T-helper 17 cell (primary cell): ENCODE data around the gene DNAJC22. TPM values are rescaled to one million over a fixed set of nuclear protein-coding genes. Genes with fewer than 3 reads are reported as not detected.
"Not testable (repeated sequence)": the region's sequence is repeated elsewhere in the genome, so short reads cannot be mapped to it uniquely, and the experiment has no call there.

Source experiments
- ATAC-seq: fragments of 150-1000 bp; cut with Tn5 transposase; 2 replicates; pipeline ENCODE4 v1.10.0; 2021; ENCODE audit warnings: mild to moderate bottlenecking, moderate library complexity
- DNase-seq, 3 donors: peaks; one replicate each; pipeline versions ENCODE4 v3.0.0 to v3.0.0-alpha.2; 2020 to 2021
- H3K9me3 ChIP-seq: one replicate; pipeline ENCODE4 v1.7.0; 2013; ENCODE audit warnings: low read length, mild to moderate bottlenecking; ENCODE audit not compliant: control insufficient read depth, poor library complexity, severe bottlenecking
- H3K27ac Mint-ChIP-seq: one replicate; pipeline ENCODE4 v1.8.0; 2022; ENCODE audit warnings: mild to moderate bottlenecking, moderate library complexity, mixed read lengths
- H3K27me3 Mint-ChIP-seq: one replicate; pipeline ENCODE4 v1.8.0; 2022; ENCODE audit warnings: mixed read lengths
- H3K36me3 Mint-ChIP-seq: one replicate; pipeline ENCODE4 v1.8.0; 2022; ENCODE audit warnings: low read depth, mixed read lengths
- H3K4me1 Mint-ChIP-seq: one replicate; pipeline ENCODE4 v1.8.0; 2022; ENCODE audit warnings: mild to moderate bottlenecking, mixed read lengths
- H3K4me3 Mint-ChIP-seq: one replicate; pipeline ENCODE4 v1.8.0; 2022; ENCODE audit warnings: mild to moderate bottlenecking, moderate library complexity, mixed read lengths
- total RNA-seq, 4 donors: library from RNA in 2 of 4; stranded (reverse) in 2 of 4; gene quantifications; one replicate each; pipeline ENCODE4 v1.2.3 and lab custom pipeline; 2022 to 2026

The DNAJC22 gene
- total RNA-seq, 2 donors from 2014 or later = not detected

DNA sequence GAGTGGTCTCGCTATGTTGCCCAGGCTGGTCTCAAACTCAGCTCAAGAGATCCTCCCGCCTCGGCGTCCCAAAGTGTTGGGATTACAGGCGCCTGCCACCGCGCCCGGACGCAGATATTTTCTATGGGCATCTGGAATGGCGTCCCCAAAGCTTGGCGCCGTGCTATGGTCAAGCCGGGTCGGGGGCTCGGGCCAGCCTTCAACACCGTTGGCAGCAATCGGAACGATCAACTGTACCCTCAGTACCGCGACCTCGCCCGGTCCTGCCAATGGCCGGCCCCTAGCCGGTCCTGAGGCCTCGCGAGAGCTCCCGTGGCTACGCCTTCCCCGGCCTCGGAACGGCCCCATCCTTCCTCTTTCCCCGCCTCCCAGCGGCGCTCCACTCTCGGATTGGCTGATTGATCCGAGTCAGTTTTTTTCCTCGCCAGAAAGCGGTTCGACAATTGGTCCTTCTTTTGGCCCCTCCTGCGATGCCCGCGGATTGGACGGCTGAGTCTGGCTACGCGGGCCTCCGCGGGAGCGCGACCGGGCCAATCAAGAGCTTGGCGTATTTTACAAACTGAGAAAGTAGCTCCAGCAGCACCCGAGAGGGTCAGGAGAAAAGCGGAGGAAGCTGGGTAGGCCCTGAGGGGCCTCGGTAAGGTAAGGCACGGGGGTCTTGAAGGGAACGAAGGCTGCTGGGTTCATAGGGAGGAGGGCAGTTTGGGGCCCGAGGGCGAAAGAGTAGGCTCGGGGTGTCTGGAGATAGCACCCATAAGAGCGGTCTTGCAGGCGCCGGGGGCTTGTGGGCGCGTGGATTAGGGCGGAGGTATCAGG is 23.8 kb upstream of the DNAJC22 start, which contains the start of gene TROAP:
TSS of gene TROAP (plus strand) at position 548 of the 816 bp plus-strand sequence. CDS start 354 bp downstream, outside the sequence.
- no peaks in the 10 kb centered on the region for H3K9me3 ChIP-seq
- Mint-ChIP-seq H3K4me1 (peaks cover 18% of the 10 kb centered on the region), H3K36me3 (no peaks in the 10 kb centered on the region), H3K27me3 (no peaks in the 10 kb centered on the region), H3K27ac (peak within 1 kb of the TSS; percentile 85), H3K4me3 (peak within 1 kb of the TSS; percentile 99)
- DNase-seq = peak; percentile 91 to 94 (median 94)
- peak; percentile 98 for ATAC-seq

DNA sequence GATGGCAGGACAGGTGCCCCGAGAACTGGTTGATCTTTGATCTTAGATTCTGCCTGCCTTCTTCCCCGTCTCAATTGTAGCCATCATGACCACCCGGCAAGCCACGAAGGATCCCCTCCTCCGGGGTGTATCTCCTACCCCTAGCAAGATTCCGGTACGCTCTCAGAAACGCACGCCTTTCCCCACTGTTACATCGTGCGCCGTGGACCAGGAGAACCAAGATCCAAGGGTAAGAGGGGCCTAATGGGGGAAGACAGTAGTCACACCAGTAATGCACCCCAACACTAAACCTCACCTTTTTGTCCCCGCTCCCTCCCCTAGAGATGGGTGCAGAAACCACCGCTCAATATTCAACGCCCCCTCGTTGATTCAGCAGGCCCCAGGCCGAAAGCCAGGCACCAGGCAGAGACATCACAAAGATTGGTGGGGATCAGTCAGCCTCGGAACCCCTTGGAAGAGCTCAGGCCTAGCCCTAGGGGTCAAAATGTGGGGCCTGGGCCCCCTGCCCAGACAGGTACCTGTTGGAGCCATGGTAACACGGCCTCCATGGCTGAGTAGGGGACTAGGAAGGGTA is 23.1 kb upstream of the DNAJC22 start:
- no peaks in the 10 kb centered on the region for H3K27me3 Mint-ChIP-seq
- H3K4me3 Mint-ChIP-seq = peak overlapping the region; percentile 99
- peaks cover 19% of the 10 kb centered on the region for H3K4me1 Mint-ChIP-seq
- no peak for ATAC-seq
- peak overlapping the region; percentile 85 for H3K27ac Mint-ChIP-seq
- no peaks in the 10 kb centered on the region for H3K36me3 Mint-ChIP-seq
- DNase-seq = no peak
- H3K9me3 ChIP-seq = no peaks in the 10 kb centered on the region

DNA sequence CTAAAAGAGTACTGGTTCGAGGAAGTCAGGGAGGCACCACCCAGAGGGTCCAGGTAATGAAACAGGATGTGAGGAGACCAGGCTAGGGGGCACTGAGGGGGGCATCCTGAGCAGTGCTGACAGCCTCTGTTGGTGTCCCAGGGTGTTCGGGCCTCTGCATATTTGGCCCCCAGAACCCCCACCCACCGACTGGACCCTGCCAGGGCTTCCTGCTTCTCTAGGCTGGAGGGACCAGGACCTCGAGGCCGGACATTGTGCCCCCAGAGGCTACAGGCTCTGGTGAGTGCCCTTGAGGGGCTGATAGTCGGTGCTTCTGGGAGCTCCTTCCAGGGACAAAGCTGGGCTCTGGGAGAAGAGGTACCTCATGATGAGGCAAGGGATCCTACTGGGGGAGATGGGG is 21.1 kb upstream of the DNAJC22 start:
- peaks cover 19% of the 10 kb centered on the region for H3K4me1 Mint-ChIP-seq
- H3K4me3 Mint-ChIP-seq = no peak overlapping the region
- DNase-seq (no peak), ATAC-seq (no peak)
- H3K27ac Mint-ChIP-seq = no peak overlapping the region
- H3K27me3 Mint-ChIP-seq = no peaks in the 10 kb centered on the region
- no peaks in the 10 kb centered on the region for H3K9me3 ChIP-seq
- no peaks in the 10 kb centered on the region for H3K36me3 Mint-ChIP-seq

DNA sequence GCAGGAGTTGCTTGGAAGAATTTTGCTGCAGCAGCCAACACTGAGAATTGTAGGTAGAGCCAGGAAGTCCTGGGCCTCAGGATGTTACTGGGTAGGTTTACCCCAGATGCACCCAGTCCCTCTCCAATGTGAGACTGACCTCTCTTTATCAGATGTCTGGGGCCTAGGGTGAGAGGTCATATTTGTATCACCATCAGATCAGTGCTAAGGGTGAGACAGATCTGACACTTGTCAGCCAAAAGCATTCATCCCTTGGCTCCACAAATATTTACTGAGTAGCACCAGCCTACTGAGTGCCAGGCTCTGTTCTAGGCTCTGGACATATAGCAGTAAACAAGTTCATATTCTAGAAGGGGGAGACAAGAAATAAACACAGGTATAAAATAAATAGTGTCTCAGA is 19.3 kb upstream of the DNAJC22 start:
- no peaks in the 10 kb centered on the region for H3K9me3 ChIP-seq
- no peak for ATAC-seq
- DNase-seq = no peak
- H3K4me1 Mint-ChIP-seq = peaks cover 14% of the 10 kb centered on the region
- peaks cover 11% of the 10 kb centered on the region for H3K27me3 Mint-ChIP-seq
- H3K4me3 Mint-ChIP-seq = no peak overlapping the region
- no peaks in the 10 kb centered on the region for H3K36me3 Mint-ChIP-seq
- no peak overlapping the region for H3K27ac Mint-ChIP-seq

DNA sequence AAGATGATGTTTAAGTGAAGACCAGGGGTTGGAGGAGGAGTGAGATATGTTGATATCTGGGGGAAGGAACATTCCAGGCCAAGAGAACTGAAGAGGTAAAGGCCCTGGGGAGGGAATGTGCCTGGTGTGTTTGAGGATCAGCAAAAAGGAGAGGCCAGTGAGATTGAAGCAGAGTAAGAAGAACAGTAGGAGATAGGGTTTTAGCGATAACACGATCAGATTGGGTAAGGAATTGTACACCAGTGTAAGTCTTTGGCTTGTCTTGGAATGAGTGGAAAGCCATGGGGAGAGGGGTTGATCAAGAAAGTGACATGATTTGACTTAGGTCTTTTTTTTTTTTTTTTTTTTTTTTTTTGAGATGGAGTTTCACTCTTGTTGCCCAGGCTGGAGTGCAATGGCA is 18.8 kb upstream of the DNAJC22 start:
- Mint-ChIP-seq H3K4me3 (no peak overlapping the region), H3K27ac (no peak overlapping the region), H3K4me1 (peaks cover 15% of the 10 kb centered on the region), H3K27me3 (peaks cover 16% of the 10 kb centered on the region), H3K36me3 (no peaks in the 10 kb centered on the region)
- ATAC-seq (no peak), DNase-seq (no peak)
- no peaks in the 10 kb centered on the region for H3K9me3 ChIP-seq

- Mint-ChIP-seq H3K36me3 (no peaks in the 10 kb centered on the region), H3K4me1 (peaks cover 9% of the 10 kb centered on the region), H3K27me3 (peaks cover 21% of the 10 kb centered on the region), H3K27ac (no peak overlapping the region), H3K4me3 (no peak overlapping the region)
- ATAC-seq = no peak
- H3K9me3 ChIP-seq = no peaks in the 10 kb centered on the region
- no peak for DNase-seq
These were observed 17.9 kb upstream of the DNAJC22 start for GRCh38 chr12:49328816-49329215.

- no peaks in the 10 kb centered on the region for H3K9me3 ChIP-seq
- DNase-seq (no peak), ATAC-seq (no peak)
- Mint-ChIP-seq H3K4me3 (no peak overlapping the region), H3K27ac (no peak overlapping the region), H3K36me3 (no peaks in the 10 kb centered on the region), H3K4me1 (peaks cover 10% of the 10 kb centered on the region), H3K27me3 (peaks cover 31% of the 10 kb centered on the region)
These were observed 16.6 kb upstream of the DNAJC22 start for GRCh38 chr12:49330032-49330619.

DNA sequence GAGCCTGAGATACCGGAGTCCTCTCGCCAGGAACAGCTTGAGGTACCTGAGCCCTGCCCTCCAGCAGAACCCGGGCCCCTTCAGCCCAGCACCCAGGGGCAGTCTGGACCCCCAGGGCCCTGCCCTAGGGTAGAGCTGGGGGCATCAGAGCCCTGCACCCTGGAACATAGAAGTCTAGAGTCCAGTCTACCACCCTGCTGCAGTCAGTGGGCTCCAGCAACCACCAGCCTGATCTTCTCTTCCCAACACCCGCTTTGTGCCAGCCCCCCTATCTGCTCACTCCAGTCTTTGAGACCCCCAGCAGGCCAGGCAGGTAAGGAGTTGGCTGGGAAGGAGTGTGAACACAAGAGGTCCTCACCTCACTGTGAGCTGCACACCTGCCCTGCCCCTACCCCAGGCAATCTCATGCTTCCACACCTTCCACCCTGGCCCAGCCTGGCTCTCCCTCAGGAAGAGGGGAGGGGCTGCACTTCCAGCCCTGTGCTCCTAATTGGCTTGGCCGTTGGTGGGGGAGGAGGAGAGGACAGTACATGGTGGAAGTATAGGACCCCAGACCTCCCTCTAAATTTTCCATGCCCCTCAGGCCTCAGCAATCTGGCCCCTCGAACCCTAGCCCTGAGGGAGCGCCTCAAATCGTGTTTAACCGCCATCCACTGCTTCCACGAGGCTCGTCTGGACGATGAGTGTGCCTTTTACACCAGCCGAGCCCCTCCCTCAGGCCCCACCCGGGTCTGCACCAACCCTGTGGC is 15.9 kb upstream of the DNAJC22 start:
- Mint-ChIP-seq H3K27me3 (peaks cover 38% of the 10 kb centered on the region), H3K4me1 (peaks cover 12% of the 10 kb centered on the region)

GRCh38 chr12:49331380-49332222 is 15.1 kb upstream of the DNAJC22 start:
- no peak overlapping the region for H3K27ac Mint-ChIP-seq
- peaks cover 12% of the 10 kb centered on the region for H3K4me1 Mint-ChIP-seq
- peak; percentile 50 for ATAC-seq

More for the DNA sequence above, 15.9 kb upstream of the DNAJC22 start:
- ATAC-seq (no peak), DNase-seq (no peak)
- Mint-ChIP-seq H3K36me3 (no peaks in the 10 kb centered on the region), H3K27ac (no peak overlapping the region), H3K4me3 (no peak overlapping the region)
- H3K9me3 ChIP-seq = no peaks in the 10 kb centered on the region

GRCh38 chr12:49332441-49332861 is 14.2 kb upstream of the DNAJC22 start:
- peak overlapping the region; percentile 60 for H3K4me3 Mint-ChIP-seq

More at GRCh38 chr12:49331380-49332222, 15.1 kb upstream of the DNAJC22 start:
- H3K4me3 Mint-ChIP-seq = no peak overlapping the region
- peaks cover 41% of the 10 kb centered on the region for H3K27me3 Mint-ChIP-seq
- no peaks in the 10 kb centered on the region for H3K9me3 ChIP-seq
- no peaks in the 10 kb centered on the region for H3K36me3 Mint-ChIP-seq
- no peak for DNase-seq

DNA sequence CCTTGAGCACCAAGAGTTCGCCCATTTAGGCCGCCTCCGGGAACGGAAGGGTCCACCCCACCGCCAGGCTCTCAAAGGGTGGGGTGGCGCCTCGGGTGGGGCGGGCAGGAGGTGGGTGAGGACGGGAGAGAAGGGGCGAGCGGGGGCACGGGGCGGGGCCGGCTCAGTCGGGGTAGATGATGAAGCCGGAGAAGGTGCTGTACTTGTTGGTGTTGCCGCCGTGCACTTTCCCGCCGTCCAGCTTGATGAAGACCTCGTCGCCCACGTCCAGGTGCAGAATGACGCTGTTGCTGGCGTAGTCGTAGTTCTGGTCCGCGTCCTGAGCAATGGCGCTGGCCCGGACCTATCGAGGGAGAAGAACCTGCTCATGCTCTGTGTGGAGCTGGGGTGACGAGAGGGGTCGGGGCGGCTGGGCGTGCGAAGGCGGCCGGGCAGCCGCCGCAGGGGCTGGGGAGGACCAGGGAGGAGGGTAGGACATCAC is 13.8 kb upstream of the DNAJC22 start:
- no peak for DNase-seq
- H3K27me3 Mint-ChIP-seq = peaks cover 54% of the 10 kb centered on the region
- peak overlapping the region; percentile 78 for H3K4me3 Mint-ChIP-seq
- H3K36me3 Mint-ChIP-seq = peaks cover 2% of the 10 kb centered on the region
- no peaks in the 10 kb centered on the region for H3K9me3 ChIP-seq
- H3K4me1 Mint-ChIP-seq = peaks cover 22% of the 10 kb centered on the region
- H3K27ac Mint-ChIP-seq = no peak overlapping the region
- no peak for ATAC-seq

More at GRCh38 chr12:49332441-49332861, 14.2 kb upstream of the DNAJC22 start:
- no peak overlapping the region for H3K27ac Mint-ChIP-seq
- H3K9me3 ChIP-seq = no peaks in the 10 kb centered on the region
- H3K36me3 Mint-ChIP-seq = no peaks in the 10 kb centered on the region
- ATAC-seq (no peak), DNase-seq (no peak)
- H3K4me1 Mint-ChIP-seq = peaks cover 20% of the 10 kb centered on the region
- peaks cover 49% of the 10 kb centered on the region for H3K27me3 Mint-ChIP-seq

DNA sequence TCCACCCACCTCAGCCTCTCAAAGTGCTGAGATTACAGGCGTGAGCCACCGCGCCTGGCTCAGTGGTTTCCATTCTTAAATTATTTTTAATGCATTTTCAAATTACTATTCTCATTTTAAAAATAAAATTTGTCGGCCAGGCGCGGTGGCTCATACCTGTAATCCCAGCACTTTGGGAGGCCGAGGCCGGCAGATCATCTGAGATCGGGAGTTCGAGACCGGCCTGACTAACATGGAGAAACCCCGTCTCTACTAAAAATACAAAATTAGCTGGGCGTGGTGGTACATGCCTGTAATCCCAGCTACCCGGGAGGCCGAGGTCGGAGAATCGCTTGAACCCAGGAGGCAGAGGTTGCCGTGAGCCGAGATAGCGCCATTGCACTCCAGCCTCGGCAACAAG is 12.9 kb upstream of the DNAJC22 start:
- H3K27ac Mint-ChIP-seq, H3K36me3 Mint-ChIP-seq, H3K9me3 ChIP-seq, H3K4me3 Mint-ChIP-seq, ATAC-seq, DNase-seq: not testable (repeated sequence)
- H3K4me1 Mint-ChIP-seq = peaks cover 24% of the 10 kb centered on the region
- peaks cover 62% of the 10 kb centered on the region for H3K27me3 Mint-ChIP-seq
